ENCODE data around the gene ARHGAP18. TPM values are rescaled to one million over a fixed set of nuclear protein-coding genes. Genes with fewer than 3 reads are reported as not detected.

Gene ARHGAP18, protein sequence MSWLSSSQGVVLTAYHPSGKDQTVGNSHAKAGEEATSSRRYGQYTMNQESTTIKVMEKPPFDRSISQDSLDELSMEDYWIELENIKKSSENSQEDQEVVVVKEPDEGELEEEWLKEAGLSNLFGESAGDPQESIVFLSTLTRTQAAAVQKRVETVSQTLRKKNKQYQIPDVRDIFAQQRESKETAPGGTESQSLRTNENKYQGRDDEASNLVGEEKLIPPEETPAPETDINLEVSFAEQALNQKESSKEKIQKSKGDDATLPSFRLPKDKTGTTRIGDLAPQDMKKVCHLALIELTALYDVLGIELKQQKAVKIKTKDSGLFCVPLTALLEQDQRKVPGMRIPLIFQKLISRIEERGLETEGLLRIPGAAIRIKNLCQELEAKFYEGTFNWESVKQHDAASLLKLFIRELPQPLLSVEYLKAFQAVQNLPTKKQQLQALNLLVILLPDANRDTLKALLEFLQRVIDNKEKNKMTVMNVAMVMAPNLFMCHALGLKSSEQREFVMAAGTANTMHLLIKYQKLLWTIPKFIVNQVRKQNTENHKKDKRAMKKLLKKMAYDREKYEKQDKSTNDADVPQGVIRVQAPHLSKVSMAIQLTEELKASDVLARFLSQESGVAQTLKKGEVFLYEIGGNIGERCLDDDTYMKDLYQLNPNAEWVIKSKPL
- 28.7 and 38.9 TPM in 2 replicates for total RNA-seq (2014; rRNA removed; shearing (Covaris generic))

DNA sequence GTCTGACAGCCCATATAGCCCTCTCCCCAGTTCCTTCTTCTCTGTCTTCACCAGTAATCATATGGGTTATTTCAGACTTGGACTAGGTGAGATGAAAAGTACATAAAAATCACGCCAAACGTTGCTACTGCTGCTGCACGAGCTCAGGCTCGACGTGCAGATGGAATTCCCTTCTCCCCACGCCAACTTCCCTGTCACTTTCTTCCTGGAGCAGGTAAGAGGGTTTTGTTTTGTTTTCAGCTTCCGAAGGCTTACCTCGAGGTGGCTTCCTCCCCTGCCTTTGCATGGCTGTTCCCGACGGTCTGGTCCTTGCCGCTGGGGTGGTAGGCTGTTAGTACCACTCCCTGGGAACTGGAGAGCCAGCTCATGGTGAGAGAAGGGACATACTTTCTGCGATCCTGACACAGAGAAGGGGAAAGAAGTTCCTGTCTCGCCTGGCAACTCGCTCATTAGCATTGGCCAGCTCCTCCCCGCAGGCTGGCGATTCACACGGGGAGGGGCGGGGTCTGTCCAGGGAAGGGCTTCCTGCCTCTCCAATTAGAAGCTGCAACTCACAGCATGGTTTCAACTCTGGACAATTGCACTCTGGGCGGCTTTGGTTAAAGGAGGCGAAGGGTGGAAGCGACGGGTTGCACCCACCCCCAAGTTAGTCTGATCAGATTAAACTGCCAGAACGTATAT, at the start of gene ARHGAP18:
Gene ARHGAP18, minus strand, starts transcription at position 409 of the 681 bp plus-strand sequence. Its CDS starts 41 bp downstream, at position 368.
- DNase-seq (ENCODE audit: low read depth) = peak; percentile 97

DNA sequence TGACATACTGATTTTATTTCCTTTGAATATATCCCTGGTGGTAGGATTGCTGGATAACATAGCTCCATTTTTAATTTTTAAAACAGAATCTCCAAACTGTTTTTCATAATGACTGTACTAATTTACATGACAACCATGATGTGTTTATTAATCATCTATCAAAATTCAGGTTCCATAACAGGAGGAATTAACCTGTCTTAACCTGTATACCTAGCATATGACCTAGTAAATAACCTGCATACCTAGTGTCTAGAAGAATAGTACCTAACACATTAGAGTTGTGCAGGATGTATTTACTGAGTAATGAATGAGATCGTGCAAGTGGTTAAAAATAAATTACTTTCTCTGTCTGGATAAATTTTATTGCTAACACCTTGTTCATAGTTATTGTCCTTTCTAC, 45.8 kb upstream of the ARHGAP18 start:
- DNase-seq (ENCODE audit: low read depth) = no peak

DNA sequence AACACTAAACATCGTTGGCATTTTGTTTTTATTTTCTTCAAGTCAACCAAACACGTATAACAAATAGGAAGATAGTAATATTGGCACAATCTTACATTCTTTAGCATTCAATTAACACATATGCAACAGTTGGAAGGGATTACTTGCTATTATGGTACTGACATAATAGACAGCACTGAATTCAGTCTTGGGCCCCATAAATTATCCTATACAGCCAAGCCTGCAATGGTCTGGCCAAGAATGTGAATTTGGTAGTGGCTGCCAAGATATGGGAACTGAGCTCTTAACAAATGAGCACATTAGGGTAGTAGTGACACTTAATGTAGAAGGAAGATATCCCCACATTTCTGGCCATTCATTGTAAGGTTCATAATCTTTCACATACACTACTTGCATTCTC, 44.8 kb upstream of the ARHGAP18 start:
- no peak for DNase-seq (ENCODE audit: low read depth)

DNA sequence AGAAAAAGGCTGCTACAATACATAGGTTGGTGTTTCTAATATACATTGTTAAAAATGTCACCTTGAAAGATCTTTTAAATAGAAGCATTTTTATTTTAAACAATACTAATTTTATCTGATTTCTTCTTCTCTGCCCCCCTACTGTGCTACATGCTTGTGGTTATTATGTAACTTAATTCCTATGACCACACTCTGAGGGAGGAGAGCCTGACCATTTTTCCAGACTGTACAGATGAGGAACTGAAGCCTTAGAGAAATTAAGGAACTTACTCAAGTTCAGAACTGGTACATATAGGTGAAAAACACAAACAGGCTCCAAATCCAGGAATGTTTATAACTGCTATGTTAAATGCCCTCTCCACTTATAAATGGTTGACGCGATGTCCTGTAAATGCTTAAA, 43.4 kb upstream of the ARHGAP18 start:
- DNase-seq (ENCODE audit: low read depth) = peak; percentile 49

DNA sequence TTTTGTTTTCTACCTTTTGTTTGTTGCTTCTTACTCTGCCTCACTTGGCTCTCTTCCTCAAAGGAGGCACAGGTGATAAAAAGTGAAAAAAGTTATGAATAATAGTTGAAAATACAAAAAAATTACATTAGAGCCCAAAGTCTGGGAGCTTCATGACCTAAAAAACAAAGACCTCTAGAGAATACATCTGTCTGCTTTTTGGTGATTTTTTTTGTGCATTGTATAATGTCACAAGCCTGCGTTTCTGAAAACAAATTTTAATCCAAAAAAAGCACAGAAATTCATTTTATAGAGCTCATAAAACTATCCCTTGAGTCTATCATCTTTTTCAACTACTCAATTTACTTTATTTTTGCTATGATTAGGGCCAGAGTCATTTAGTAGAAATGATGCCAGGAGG, 41.4 kb upstream of the ARHGAP18 start:
- no peak for DNase-seq (ENCODE audit: low read depth)

DNA sequence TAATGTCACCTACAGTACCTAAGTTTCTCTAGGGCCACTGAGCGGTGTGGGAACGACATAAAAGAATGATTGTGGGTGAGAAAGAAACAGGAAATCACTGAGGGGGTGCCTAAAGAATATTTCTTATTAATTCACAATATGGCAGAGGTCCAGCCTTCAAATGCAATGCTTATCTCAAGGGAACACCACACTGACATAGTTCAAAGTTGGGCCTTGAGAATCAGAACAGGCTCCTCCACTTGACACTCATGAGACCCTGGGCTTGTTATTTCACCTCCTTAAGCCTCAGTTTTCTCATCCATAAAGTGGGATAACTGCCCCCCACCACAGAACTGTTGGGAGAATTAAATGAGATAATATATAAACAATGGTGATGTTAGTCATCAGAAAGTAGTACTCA, 40.4 kb upstream of the ARHGAP18 start:
- no peak for DNase-seq (ENCODE audit: low read depth)

DNA sequence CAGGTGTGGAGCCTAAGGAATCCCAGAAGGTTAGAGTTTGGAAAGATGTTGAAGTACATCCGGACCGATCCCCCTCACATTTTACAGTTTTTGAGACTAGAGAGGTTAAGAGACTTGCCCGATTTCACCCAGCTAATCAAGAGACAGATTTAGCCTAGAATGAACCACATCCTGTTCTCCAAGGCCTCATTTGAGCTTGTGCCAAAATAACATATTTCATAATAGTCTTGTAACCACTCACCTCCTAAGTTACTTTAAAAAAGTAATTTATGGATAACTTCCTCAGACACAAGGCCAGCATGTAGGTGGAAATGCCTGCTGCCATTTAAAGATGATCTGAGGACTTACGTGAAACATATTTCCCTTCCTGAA, 39.8 kb upstream of the ARHGAP18 start:
- DNase-seq (ENCODE audit: low read depth) = peak; percentile 66

DNA sequence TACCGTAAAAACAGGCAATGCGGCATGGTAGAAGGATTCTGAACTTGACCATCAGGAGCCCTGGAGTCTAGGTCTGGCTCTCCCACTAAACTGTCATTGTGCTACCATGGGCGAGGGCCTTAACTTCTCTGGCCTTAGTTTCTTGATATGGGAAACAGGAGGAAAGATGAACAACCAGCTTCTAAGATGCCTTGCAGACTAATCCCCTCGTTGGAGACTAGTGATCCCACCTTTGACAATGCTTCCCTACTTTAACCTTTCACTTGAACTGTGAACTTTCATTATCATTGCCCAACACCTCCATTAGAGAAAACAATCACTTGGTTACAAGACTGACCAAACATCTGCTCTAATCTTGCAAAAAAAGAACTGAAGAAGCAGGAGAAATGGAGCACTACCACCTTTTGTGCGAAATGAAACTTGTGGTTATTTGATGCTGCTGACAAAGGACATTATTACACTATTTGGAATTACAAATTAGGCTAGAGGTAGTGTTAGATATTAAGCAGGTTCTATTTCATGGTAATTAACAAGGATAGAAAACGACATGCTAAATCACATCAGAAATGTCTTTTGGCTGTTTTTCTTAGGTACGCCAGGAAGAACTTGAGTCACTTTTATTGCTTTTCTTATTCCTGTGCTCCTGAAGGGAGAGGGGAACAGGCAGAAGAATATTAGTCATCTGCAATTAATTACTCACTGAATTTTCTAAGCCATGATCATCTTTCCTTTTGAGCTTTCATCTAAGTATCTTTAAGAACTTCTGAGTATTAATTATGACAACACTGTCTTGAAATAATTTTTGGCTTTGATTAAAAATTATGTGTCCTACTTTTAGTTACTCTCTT, 39.1 kb upstream of the ARHGAP18 start:
- peak; percentile 52 for DNase-seq (ENCODE audit: low read depth)

DNA sequence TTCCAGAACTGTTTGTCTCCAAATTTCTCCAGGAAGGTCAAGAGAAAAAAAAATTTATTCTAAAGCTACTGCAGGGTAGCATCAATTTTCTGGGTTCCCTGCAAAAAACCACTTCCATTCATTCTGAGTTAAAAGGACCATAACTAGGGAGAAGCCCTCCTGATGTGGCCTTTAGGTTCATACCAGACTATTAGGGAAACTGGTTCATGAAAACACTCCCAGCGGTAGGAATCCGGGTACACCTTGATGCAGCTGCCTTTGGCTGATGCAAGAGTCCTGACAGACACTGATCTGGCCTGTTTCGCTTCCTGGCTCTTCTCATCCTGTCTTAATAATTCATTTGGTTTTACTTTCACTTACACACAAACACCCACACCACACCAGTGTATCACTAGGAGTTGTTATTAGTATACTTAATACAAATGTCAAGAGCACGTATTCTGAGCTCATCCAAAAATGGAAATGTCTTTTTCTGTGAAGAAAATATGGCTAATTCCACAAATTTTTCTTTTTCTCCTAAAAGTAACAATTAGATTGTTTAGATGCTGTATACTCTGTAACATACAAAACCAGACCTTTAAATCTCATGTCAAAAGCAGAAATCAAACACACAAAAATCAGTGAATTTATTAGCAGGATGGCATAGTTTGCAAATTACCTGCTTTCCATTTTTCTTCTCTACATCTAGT, 38.4 kb upstream of the ARHGAP18 start:
- DNase-seq (ENCODE audit: low read depth) = peak; percentile 75

DNA sequence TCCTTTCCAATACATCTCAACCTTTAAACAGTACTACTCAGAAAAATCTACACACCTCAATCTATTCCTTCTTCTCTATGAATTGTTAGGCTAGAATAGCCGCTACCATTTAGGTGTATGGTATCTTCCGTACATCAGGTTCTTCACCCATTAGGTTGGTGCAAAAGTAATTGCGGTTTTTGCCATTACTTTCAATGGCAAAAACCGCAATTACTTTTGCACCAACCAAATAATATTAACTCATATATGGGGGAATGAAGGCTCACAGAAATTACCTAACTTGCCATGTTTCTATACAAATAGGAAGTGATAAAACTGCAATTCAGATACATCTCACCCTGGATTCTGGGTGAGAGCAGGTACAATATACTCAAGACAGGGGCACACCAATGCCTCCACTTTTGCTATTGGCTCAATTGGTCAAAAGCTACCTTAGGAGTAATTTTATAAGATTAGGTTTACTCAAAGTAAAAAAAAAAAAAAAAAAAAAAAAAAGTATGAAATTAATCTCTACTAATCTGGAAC, 37.7 kb upstream of the ARHGAP18 start:
- DNase-seq (ENCODE audit: low read depth) = no peak

DNA sequence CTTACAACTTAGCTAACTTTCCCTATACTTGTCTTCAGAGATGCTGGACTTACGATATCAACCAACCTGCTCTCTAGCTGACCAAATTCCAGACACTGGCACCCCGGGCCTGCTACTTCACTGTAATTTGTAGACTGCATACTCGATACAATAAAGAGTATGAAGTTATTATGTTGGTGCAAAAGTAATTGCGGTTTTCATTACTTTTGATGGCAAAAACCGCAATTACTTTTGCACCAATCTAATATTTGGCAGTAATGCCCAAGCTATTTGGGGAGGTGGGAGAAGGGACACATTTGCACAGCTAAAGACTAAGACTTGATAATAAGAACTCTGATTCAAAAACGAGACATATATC, 34.9 kb upstream of the ARHGAP18 start:
- DNase-seq (ENCODE audit: low read depth) = no peak

DNA sequence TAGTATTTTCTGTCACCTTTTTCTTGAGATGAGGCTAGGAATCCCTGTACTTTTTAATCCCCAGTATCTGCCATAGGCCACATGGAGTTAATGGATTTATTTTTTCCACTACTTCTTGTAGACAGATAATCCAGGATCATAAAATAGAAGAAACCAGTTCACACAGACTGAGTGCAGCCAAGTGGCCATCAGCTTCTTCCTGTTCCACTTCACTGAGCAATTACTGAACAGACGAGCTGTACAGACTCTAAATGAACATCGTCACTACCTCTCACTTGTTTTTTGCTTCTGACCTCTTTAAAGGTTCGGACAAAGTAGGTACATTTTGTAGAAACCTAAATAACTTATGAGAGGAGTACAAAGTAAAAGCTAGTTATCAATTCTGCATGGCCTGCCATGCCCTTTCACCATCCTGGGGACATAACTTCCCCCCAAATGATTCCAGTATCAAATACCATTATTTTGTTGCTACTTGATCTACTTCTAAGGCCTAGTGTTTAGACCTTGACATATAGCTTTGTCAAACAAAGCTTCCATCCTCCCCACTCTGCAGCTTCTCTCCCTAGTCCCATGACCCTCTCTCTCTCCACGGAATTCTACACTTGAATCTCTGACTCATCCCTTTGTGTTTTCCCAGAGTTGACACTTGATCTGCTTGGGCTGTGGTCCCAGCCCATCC, 34.4 kb upstream of the ARHGAP18 start:
- peak; percentile 88 for DNase-seq (ENCODE audit: low read depth)

DNA sequence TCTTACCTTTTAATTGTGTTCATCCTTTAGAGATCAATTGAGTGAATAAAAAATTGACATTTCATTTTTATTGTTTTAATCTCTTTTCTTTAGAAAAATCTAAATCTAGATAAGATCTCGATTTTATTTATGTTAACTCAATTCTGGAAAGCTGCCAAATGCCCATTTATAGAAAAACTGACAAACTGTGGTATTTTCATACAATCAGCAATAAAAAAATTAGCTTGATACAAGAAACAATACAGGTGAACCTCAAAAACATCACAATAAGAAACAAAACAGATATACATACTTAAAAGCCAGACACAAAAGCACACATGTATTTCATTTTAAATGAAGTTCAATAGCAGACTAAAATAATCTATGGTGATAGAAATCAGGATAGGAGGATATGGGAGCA, 30.0 kb upstream of the ARHGAP18 start:
- no peak for DNase-seq (ENCODE audit: low read depth)

DNA sequence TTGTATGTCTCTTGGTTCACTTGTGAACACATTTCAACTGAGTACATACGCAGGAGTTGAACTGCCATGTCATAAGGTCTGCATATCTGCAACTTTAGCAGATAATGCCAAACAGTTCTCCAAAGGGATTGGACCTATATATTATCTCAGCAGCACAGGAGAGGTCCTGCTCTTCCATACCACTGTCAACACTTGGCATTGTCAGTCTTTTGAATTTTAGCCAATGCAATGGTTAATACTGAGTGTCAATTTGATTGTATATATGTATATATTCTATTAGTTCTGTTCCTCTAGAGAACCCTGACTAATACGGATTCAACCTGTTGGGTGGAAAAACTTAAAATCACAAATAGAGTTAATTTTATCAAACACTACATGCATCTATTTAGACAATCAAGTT, 26.1 kb upstream of the ARHGAP18 start:
- DNase-seq (ENCODE audit: low read depth) = no peak

DNA sequence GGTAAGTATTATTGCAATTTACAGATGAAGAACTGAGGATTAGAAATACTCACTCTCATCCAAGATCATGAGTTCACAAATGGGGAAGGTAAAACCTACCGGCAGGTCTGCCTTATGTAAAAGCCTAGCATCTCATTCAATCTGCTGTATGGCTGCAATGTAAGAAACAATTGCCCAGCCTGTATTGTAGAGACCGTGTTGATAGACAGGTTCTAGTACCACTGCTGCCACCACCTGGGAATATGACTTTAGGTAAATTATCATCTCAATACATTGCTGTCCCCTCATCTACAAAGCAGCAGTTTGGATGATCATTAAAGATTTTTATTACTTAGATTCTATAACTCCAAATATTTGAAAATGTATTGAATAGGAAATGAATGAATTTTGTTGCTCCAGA, 23.3 kb upstream of the ARHGAP18 start:
- no peak for DNase-seq (ENCODE audit: low read depth)

DNA sequence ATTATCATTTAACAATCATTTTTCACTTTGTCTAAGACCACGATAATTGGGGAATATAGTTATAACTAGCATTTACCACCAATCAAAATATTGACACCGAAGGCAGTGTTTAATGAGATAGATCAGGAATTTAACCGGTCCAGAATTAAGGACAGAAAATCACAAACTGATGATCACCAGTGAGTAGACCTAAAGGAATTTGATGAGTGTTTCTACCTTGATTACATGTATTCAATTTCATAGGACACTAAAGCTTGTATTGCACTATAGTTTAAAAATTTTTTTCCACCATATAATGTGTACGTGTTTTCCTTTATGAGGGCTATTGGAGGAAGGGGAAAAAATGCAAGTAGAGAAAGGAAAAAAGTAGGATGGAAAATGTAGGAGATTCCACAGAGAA, 22.6 kb upstream of the ARHGAP18 start:
- DNase-seq (ENCODE audit: low read depth) = no peak

DNA sequence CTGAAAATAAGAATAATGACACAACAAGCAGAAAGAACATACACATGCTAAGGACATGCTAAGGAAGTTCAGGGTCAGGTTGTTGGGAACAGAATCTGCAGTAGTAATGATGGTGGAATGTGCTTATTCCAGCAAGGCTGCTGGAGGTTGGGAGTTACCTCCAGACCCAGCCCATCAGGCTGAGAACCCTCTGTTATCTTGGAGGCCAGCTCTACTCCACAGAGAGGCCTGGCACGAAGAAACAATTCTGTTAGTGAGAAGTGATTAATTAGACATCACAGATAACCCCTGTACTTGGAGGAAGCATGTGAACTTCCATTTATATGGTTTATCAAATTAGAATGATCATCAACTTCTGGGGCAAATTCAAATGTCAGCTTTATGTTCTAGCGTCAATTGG, 22.1 kb upstream of the ARHGAP18 start:
- no peak for DNase-seq (ENCODE audit: low read depth)

DNA sequence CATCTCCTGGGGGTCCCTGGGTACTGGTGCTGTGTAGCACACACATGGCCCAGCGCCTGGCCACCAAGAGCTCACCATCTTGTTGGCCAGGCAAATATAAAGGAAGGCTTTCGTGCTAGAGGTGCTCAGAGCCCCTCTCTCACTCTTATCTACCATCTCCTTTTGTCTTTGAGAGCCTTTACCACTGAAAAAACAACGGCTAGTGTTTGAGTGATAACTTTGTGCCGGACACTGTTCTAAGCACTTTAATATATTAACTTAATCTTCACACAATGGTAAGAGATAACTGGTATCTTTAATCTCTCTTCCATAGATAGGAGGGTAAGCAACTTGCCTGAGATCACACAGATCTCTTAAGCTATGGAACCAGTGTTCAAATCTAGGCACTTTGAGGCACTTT, 21.5 kb upstream of the ARHGAP18 start:
- no peak for DNase-seq (ENCODE audit: low read depth)

DNA sequence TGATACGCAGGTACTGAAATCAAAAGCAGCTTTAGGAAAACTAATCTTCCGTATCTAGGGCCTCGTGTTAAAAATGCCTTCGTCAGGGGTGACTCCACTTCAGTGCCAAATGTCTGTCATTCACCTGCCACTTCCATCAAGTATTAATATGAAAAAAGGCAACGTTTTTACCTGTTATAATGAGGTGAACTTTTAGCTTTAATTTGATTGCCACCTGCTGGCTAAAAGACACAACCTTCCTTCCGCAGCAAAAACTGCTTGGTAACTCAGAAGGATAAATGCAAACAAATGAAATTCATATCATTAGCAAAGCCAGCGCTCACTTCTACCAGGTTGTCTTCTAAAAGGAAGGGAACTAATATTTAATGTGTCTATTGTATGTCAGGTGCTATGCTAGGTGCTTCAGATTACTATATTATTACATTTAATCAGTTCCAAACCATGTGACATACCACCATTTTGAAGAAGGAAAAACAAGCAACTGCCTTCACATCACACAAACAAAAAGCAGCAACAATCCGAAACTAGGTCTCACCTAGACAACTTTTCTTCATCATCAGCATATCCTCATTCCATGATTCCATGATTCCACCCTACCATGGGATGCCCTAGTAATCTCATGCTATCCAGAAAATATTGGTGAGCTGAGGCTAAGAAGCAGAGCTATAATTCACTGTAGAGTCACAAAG, 20.6 kb upstream of the ARHGAP18 start:
- DNase-seq (ENCODE audit: low read depth) = no peak

DNA sequence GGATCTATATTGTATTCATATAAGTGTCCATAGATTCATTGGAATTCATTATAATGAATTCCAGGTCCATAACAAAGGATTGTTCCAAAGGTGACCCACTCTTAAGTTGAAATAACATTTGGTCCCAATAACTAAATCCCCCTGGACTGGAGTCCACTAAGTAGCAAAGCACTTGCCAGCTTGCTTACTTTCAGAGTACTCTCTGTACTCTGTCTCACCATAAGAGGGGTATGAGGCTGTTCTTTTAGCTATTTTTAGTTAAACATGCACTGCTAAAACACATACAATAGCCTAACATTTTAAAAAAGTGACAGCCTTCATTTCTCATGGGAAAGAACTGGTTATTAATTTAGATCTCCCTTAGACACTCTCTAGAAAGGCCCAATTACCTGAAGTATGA, 16.7 kb upstream of the ARHGAP18 start:
- no peak for DNase-seq (ENCODE audit: low read depth)

Data from Daoy (cell line).